Thymus (tissue), 11 donors: ENCODE measurements around the gene IZUMO4. TPM values are rescaled to one million over a fixed set of nuclear protein-coding genes. Genes with fewer than 3 reads are reported as not detected.

Experiments
- DNase-seq, 9 donors: peaks; one replicate each; pipeline ENCODE4 v3.0.0-alpha.2; 2013; ENCODE audit warnings: low spot score in 9 of 9, low read depth in 6 of 9, missing footprints in 1 of 9
- H3K27ac ChIP-seq, 2 donors: one replicate each; pipeline ENCODE4 v1.5.1; 2013; ENCODE audit warnings: control low read depth in 1 of 2, low read depth in 1 of 2, low read length in 1 of 2, mild to moderate bottlenecking in 1 of 2, moderate library complexity in 1 of 2
- H3K27me3 ChIP-seq, 2 donors: one replicate each; pipeline ENCODE4 v1.5.1; 2013; ENCODE audit warnings: low read length in 1 of 2; ENCODE audit not compliant: control insufficient read depth in 2 of 2, insufficient read depth in 1 of 2
- H3K36me3 ChIP-seq, 2 donors: one replicate each; pipeline ENCODE4 v1.5.1; 2013; ENCODE audit warnings: low read length in 1 of 2, mild to moderate bottlenecking in 1 of 2, moderate library complexity in 1 of 2; ENCODE audit not compliant: control insufficient read depth in 2 of 2, insufficient read depth in 2 of 2
- H3K4me1 ChIP-seq, 2 donors: one replicate each; pipeline ENCODE4 v1.5.1; 2013; ENCODE audit warnings: low read length in 2 of 2; ENCODE audit not compliant: control insufficient read depth in 2 of 2, insufficient read depth in 2 of 2
- H3K4me3 ChIP-seq, 2 donors: one replicate each; pipeline ENCODE4 v1.5.1; 2013; ENCODE audit warnings: low read length in 2 of 2, control low read depth in 1 of 2, mild to moderate bottlenecking in 1 of 2
- H3K9me3 ChIP-seq, 2 donors: one replicate each; pipeline ENCODE4 v1.5.1; 2013; ENCODE audit warnings: low read length in 1 of 2, mild to moderate bottlenecking in 1 of 2; ENCODE audit not compliant: control insufficient read depth in 2 of 2, insufficient read depth in 1 of 2
- WGBS: extraction: QIAGEN DNeasy Blood & Tissue Kit; methylation state at CpG from one replicate; pipeline ENCODE4 v1.1.7; 2013; 5-methylcytosine and 5-hydroxymethylcytosine counted together
- polyA plus RNA-seq: library from polyadenylated mRNA; stranded (reverse); fragments of 200-250 nt; gene quantifications from one replicate; pipeline ENCODE4 v1.2.3, GENCODE V29; 2013
- total RNA-seq: library from RNA; stranded (reverse); fragments of 120-200 nt; gene quantifications from one replicate; pipeline ENCODE4 v1.2.4, GENCODE V29; 2013
- donor health status: healthy.

Gene IZUMO4
- total and polyA plus RNA-seq, 2 donors = 5.1 to 37.8 TPM

DNA sequence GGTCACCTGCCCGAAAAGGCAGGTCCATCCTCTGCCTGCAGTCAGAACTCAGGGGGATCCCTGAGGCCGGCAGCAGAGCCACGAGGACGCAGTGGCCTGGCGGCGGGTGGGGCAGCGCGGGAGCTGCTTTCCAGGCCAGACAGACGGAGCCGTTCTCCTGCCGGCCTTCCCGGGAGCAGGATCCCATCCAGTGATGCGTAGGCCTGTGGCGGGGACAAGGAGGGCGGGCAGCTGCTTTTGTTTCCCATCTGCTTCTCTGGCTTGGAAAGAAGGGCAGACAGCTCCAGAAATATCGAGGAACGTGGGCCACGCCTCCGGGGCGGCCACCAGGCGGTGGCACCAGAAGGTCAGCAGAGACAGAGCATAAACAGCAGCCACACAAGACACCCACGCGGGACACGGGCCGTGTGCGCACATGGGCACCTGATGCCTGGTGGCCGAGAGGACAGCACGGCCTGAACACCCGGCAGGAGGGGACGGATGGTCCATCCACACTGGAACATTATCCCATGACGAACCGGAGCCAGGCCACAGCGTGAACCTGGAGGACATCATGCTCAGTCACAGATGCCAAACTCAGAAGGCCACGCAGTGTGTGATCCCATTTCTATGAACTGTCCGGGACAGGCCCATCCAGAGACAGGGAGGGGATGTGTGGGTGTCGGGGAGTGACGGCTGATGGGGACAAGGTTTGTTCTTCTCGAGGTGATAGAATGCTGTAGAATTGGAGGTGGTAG, 31.8 kb upstream of the IZUMO4 start:
- 96% methylated on average over 38 of the region's 38 CpGs for WGBS
- peaks cover 21 to 30% of the 10 kb centered on the region in 2 donors for H3K4me1 ChIP-seq
- DNase-seq = no peak

DNA sequence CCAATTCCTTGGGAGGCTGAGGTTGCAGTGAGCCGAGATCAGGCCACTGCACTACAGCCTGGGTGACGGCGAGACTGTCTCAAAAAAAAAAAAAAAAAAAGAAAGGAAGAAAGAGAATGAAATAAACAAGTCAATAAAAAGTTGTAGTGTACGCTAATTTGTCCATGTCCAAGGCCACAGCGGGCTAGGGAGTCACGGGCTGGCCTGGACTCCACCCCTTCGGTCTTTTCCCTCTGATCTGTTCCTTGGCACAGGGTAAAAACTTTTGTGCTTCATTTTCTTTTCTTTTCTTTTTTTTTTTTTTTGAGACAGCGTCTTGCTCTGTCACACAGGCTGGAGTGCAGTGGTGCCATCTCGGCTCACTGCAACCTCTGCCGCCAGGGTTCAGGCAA, 26.3 kb upstream of the IZUMO4 start:
- WGBS = 98% methylated on average over 10 of the region's 10 CpGs
- H3K4me1 ChIP-seq = peaks cover 6 to 7% of the 10 kb centered on the region in 2 donors
- no peak overlapping the region for H3K4me3 ChIP-seq
- DNase-seq = no peak
- no peaks in the 10 kb centered on the region for H3K27me3 ChIP-seq
- H3K27ac ChIP-seq = peak overlapping the region in 1 of 2 donors; percentile 18
- peaks cover 0 to 3% of the 10 kb centered on the region in 2 donors for H3K9me3 ChIP-seq
- H3K36me3 ChIP-seq = peaks cover 35 to 40% of the 10 kb centered on the region in 2 donors

More for the DNA sequence above, 31.8 kb upstream of the IZUMO4 start:
- H3K27ac ChIP-seq = no peak overlapping the region
- H3K4me3 ChIP-seq = no peak overlapping the region
- no peaks in the 10 kb centered on the region for H3K36me3 ChIP-seq
- no peaks in the 10 kb centered on the region for H3K27me3 ChIP-seq
- H3K9me3 ChIP-seq = no peaks in the 10 kb centered on the region

DNA sequence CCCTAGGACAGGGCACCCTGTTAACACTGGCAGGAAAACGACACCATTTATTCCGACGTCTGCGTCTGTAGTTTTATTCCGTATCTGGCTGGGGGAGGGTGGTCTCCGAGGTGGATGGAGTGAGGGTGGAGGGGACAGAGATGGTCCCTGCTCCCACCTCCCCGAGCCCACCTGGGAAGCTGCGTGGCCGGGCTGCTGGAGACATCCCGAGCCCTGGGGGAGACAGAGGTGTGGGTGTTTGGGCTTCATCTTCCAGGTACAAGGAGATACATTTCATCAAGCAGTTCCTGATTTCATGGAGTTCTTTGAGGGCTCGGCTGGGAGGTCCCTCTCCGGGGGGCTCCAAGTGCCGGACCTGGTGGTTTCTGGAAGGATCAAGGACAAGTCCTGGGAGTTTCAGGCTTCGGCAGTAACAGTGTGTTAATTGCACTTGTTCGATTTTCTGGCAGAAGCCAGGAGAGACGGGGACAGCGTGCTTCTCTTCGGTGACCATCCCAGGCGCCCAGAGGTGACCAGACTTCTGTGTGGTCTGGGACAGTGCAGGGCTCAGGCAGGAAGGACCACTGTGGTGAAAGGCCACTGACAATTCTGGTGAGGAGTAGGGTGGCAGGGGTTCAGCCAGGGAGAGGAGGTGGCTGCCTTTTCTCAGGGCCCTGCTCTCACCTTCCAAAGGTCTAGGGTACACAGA, 25.6 kb upstream of the IZUMO4 start:
- Histone ChIP-seq H3K36me3 (peaks cover 42 to 47% of the 10 kb centered on the region in 2 donors), H3K27me3 (no peaks in the 10 kb centered on the region), H3K9me3 (peaks cover 0 to 3% of the 10 kb centered on the region in 2 donors), H3K4me3 (no peak overlapping the region), H3K27ac (no peak overlapping the region), H3K4me1 (peaks cover 6 to 7% of the 10 kb centered on the region in 2 donors)
- 97% methylated on average over 19 of the region's 19 CpGs for WGBS
- DNase-seq = no peak

DNA sequence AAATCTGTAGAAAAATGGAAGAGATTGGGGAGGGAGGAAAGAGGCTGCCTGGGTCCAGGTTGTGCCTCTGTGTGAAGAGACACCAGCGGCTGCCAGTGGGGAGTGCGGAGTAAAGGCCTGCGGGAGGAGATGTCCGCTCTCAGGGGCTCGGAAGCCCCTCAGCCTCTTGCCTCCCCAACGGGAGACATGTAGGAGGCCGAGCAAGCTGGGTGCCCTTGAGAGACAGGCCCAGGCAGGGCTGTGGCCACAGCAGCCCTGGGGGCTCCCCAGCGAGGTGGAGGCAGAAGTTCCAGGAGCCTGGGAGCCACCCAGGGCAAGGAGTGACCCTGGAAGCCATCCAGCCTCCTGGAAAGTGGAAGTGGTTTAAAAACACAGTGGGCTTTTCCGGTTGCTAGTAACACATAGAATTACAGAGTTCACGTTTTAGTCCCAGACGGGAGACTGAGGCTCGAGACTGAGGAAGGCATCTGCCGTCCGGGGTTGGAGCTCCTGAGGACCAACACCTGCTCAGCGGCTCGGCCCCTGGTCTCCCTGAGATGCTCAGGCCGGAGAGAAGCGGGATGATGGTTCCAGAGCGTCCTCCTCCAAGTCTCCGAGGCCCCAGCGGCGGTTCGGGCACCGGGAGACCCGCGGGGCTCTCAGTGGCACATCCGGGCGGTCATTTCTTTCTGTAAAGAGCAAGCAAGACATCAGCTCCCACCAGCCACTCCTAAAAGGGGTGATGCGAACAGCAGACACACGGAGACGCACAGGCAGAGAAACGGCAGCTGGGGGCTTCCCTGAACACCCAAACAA, 23.8 kb upstream of the IZUMO4 start:
- no peak for DNase-seq
- 96% methylated on average over 32 of the region's 32 CpGs for WGBS
- peaks cover 6 to 7% of the 10 kb centered on the region in 2 donors for H3K4me1 ChIP-seq
- no peak overlapping the region for H3K4me3 ChIP-seq
- H3K27ac ChIP-seq = no peak overlapping the region
- H3K36me3 ChIP-seq = peaks cover 60 to 64% of the 10 kb centered on the region in 2 donors
- no peaks in the 10 kb centered on the region for H3K27me3 ChIP-seq
- H3K9me3 ChIP-seq = peaks cover 0 to 3% of the 10 kb centered on the region in 2 donors

DNA sequence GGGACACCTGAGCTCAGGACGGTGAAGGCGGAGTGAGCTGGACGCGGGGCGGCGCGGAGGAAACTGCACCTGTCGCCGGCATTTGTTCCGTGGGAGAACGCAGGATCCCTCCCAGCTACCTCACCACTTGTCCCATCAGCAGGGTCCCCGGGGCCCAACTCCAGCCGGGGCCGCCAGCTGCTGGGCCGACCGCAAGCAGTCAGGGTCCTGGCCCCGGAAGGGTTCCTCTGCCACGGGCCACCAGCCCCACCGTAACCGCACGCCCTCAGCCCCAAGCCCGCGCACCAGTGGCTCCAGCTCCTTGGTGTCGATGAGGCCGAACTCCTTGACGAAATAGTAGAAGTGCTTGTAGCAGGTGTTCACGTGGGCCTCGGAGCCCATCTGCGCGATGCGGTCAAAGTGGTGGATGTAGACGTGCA, 20.2 kb upstream of the IZUMO4 start:
- no peak for DNase-seq
- H3K9me3 ChIP-seq = peaks cover 0 to 3% of the 10 kb centered on the region in 2 donors
- H3K27ac ChIP-seq = no peak overlapping the region
- peaks cover 0 to 11% of the 10 kb centered on the region in 2 donors for H3K4me1 ChIP-seq
- no peak overlapping the region for H3K4me3 ChIP-seq
- WGBS = 98% methylated on average over 32 of the region's 32 CpGs
- H3K36me3 ChIP-seq = peaks cover 82 to 89% of the 10 kb centered on the region in 2 donors
- no peaks in the 10 kb centered on the region for H3K27me3 ChIP-seq

DNA sequence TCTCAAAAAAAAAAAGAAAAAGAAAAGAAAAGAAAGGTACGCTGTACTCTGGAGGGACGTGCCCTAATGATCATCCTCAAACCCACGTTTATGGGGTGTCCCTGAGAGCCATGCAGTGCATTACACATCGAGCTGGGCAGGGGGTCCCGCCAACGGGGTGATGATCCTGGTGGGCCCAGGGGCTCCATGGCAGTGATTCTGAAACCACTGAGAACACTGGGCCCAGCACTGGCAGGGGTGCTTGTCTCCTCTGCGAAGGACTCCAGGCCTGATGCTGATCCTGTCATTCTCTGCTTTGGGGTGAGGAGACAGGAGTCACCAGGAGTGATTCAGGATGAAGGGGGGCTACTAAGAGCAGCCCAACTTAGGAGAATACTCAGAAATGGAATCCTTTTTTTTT, 19.3 kb upstream of the IZUMO4 start:
- DNase-seq = no peak
- Histone ChIP-seq H3K36me3 (peaks cover 77 to 90% of the 10 kb centered on the region in 2 donors), H3K27ac (no peak overlapping the region), H3K4me3 (no peak overlapping the region), H3K27me3 (no peaks in the 10 kb centered on the region), H3K4me1 (peaks cover 7 to 20% of the 10 kb centered on the region in 2 donors), H3K9me3 (peaks cover 0 to 3% of the 10 kb centered on the region in 2 donors)
- WGBS = 97% methylated on average over 7 of the region's 7 CpGs

DNA sequence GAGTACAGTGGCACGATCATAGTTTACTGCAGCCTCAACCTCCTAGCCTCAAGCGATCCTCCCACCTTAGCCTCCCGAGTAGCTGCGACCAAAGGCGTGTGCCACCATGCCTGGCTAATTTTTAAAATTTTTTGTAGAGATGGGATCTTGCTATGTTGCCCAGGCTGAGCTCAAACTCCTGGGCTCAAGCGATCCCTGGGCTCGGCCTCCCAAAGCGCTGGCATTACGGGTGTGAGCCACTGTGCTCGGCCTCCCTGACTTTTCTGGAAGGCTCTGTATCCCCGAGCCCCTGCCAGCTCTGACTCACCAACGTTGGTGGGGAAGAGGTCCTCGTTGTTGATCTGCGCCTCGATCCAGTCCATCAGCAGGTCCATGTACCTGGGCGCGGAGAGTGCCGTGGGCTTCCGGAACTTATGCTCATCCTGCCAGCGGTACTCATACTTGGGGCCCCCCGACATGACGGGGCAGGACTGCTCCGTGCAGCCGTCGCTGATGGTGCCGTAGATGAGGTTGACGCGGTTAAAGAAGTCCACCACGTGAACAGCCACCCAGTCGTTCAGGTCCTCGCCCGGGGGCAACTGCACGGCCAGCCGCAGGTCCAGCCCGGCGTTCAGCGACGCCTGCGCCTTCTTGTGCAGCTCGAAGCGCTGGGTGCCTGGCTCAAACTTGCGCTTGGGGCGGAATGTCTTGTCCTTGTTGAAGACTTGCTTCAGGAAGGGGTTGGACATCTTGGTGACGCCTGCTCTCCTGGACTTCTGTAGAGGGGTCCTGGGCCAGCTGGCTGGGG, 18.7 kb upstream of the IZUMO4 start:
- H3K4me3 ChIP-seq = no peak overlapping the region
- WGBS = 98% methylated on average over 44 of the region's 44 CpGs
- H3K9me3 ChIP-seq = peaks cover 0 to 3% of the 10 kb centered on the region in 2 donors
- H3K36me3 ChIP-seq = peaks cover 73 to 89% of the 10 kb centered on the region in 2 donors
- peaks cover 11 to 26% of the 10 kb centered on the region in 2 donors for H3K4me1 ChIP-seq
- no peak for DNase-seq
- no peak overlapping the region for H3K27ac ChIP-seq
- no peaks in the 10 kb centered on the region for H3K27me3 ChIP-seq

DNA sequence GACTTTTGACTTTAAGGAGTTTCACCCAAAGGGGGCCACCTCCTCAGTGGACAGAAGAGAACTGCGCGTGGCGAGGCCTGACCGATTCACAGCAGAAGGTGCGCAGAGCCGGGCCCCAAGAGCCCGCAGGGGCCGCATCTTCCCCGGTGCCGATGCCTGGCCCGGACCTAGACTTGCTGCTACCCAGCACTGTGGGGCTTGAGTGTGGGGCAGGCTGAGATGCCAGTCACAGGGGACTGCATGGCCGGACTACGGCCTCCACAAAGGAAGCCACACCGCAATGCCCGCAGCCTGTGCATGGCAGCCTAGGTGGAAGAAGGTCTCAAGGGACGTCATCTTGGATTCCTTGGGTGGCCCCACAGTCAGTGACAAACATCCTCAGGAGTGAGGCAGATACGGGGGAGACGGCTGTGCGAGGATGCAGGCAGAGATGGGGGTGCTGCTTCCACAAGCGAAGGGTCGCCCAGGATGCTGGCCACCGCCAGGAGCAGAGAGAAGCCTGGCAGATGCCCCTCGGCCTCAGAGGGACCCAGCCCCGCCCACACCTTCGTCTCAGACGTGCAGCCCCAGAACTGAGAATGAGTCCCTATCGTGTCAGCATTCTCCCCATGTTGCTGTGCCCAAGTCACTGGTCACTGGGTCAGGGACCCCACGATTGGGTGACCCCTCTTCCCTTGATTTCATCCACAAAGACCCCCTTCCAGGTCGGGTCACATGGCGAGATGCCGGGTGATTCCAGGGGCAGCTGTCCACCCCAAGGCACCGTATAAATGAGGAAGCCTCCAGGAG, 17.4 kb upstream of the IZUMO4 start:
- Histone ChIP-seq H3K27me3 (no peaks in the 10 kb centered on the region), H3K4me1 (peaks cover 14 to 38% of the 10 kb centered on the region in 2 donors), H3K27ac (no peak overlapping the region), H3K9me3 (no peaks in the 10 kb centered on the region), H3K4me3 (no peak overlapping the region), H3K36me3 (peaks cover 67 to 77% of the 10 kb centered on the region in 2 donors)
- DNase-seq = no peak
- 96% methylated on average over 32 of the region's 32 CpGs for WGBS
